MG63 (cell line): ENCODE data around the gene TEKTIP1. TPM values are rescaled to one million over a fixed set of nuclear protein-coding genes. Genes with fewer than 3 reads are reported as not detected.

Experiments
- DNase-seq: peaks from one replicate; pipeline ENCODE4 v3.0.0-alpha.2; 2020
- H3K27me3 ChIP-seq: fragments of 250-450 bp; sonication (Bioruptor Pico); 2 replicates; pipeline ENCODE4 v1.5.1; 2020; ENCODE audit warnings: mild to moderate bottlenecking, moderate library complexity
- H3K36me3 ChIP-seq: fragments of 250-450 bp; sonication (Bioruptor Pico); 2 replicates; pipeline ENCODE4 v1.5.1; 2020; ENCODE audit warnings: mild to moderate bottlenecking, moderate library complexity
- H3K4me3 ChIP-seq: fragments of 250-450 bp; sonication (Bioruptor Pico); 2 replicates; pipeline ENCODE4 v1.5.1; 2020; ENCODE audit warnings: mild to moderate bottlenecking, moderate library complexity
- H3K9me3 ChIP-seq: fragments of 250-450 bp; sonication (Bioruptor Pico); 2 replicates; pipeline ENCODE4 v1.5.1; 2020; ENCODE audit warnings: mild to moderate bottlenecking, moderate library complexity
- total RNA-seq: library from RNA; depleted of rRNA; stranded (reverse); fragments of >200 nt; shearing (Covaris generic); gene quantifications from 2 replicates; pipeline ENCODE4 v1.2.3, GENCODE V29; 2014; ENCODE audit warnings: low replicate concordance

TEKTIP1 gene
- total RNA-seq, 1 experiment from 2014 or later = not detected

- Histone ChIP-seq H3K9me3 (no peaks in the 10 kb centered on the region), H3K36me3 (no peaks in the 10 kb centered on the region; the same call in 1 of the 2 replicates), H3K27me3 (no peaks in the 10 kb centered on the region), H3K4me3 (no peak overlapping the region)
- no peak for DNase-seq
Measured at GRCh38 chr19:3543150-3544057, 4.4 kb downstream of the TEKTIP1 start.

GRCh38 chr19:3544058-3544376, 5.0 kb downstream of the TEKTIP1 start:
- Histone ChIP-seq H3K4me3 (no peak overlapping the region), H3K36me3 (no peaks in the 10 kb centered on the region; the same call in 1 of the 2 replicates), H3K9me3 (no peaks in the 10 kb centered on the region), H3K27me3 (no peaks in the 10 kb centered on the region)
- no peak for DNase-seq

DNA sequence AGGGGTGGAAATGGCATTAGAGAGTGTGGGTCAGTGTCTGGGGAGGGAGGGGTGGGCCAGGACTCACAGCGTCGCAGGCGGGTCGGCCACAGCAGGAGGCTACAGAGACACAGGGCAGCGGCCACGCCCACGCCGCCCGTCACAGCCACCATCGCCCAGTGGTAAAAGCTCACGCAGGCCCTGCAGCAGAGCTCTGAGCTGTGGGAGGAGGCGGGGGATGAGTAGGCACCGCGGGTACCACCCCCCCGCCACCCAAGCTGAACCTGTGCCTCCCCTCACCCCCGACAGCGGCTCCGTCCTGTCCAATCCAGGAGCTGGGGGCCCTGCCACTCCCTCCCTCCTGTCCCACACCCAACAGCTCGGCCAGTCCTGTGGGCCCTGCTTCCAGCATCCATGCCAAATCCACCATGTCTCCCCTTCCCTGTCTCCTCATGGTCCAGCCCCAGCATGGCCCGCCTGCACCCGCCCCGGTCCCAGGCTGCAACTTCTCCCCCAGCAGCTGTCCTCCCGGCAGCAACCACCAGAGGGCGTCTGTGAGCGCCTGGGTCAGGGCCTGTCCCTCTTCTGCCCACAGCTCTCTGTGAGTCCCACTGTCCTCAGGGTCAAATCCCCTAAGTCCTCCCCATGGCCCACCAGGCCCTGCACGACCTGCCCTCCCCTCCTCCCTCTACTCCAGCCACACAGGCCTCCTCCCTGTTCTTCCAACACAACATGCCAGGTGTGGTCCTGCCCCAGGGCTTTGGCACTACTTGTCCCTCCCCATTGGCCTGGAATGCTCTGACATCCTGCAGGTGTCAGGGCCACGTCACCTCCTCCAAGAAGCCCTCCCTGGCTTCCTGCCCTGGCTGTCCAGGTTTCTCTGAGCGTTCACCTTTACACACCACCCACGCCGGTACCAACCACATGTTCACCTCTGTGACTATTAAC, 6.0 kb downstream of the TEKTIP1 start:
- Histone ChIP-seq H3K27me3 (no peaks in the 10 kb centered on the region), H3K9me3 (no peaks in the 10 kb centered on the region), H3K4me3 (no peak overlapping the region), H3K36me3 (no peaks in the 10 kb centered on the region)
- DNase-seq = peak; percentile 52

DNA sequence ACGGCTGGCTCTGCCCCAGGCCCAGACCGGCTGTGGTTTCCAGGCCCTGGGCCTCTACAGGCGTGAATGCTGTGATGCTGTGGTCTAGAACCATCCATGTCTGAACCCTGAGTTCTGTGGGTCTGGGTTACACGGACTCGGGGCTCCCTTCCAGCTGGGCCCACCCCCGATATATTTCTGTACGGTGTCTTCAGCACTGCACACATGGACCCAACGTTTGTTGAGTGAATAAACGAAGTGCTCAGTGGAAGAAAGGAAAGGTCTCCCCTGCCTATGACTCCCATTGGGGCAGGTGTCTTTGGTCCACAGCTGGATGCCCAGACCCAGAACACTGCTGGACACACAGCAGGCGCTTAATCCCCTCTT, 6.7 kb downstream of the TEKTIP1 start:
- Histone ChIP-seq H3K9me3 (no peaks in the 10 kb centered on the region), H3K36me3 (no peaks in the 10 kb centered on the region), H3K4me3 (no peak overlapping the region), H3K27me3 (no peaks in the 10 kb centered on the region)
- DNase-seq = no peak

DNA sequence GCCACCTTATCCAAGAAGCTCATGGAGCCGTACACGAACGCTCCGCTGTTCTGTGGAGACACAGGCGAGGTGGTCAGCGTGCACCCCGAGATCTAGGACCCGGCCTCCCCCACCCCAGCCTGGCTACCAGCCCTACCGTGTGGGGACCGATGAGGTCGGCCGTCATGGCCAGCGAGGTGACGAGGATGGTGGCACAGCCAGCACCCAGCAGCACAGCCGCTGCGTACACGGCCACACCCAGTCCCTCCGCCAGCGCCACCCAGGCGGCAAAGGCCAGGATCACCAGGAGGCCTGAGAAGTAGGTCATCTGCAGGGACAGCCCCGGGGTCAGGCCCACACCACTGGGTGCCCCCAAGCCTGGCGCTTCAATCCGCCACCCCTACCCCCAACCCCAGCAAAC, 7.1 kb downstream of the TEKTIP1 start:
- no peaks in the 10 kb centered on the region for H3K36me3 ChIP-seq
- H3K9me3 ChIP-seq = no peaks in the 10 kb centered on the region
- H3K4me3 ChIP-seq = no peak overlapping the region
- no peaks in the 10 kb centered on the region for H3K27me3 ChIP-seq
- no peak for DNase-seq

GRCh38 chr19:3547301-3547731, 8.3 kb downstream of the TEKTIP1 start:
- no peaks in the 10 kb centered on the region for H3K9me3 ChIP-seq
- no peak overlapping the region for H3K4me3 ChIP-seq
- H3K36me3 ChIP-seq = no peaks in the 10 kb centered on the region
- DNase-seq = no peak
- H3K27me3 ChIP-seq = no peaks in the 10 kb centered on the region

DNA sequence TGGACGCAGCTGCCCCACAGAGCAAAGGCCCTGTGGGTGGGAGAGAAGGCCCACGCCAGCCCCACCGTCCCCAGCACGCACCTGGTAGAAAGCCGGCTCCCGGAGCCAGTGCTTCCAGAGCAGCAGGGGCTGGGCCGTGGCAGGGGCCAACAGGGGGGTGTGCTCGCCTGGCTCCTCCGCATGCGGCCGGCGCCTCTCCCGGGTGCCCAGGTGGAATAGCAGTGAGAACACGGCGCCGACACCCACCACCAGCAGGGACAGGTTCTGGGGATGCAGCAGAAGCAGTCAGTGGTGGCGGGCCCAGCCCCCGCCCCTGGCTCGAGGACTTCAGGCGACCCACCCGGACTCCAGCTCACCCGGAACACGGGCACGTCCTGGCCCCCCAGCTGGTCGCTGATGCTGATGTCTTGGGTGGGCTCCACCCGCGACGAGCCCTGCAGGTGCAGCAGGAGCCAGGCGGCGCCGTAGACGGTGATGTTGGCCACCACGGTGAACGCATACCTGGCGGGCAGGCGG, 8.9 kb downstream of the TEKTIP1 start:
- Histone ChIP-seq H3K36me3 (no peaks in the 10 kb centered on the region), H3K4me3 (no peak overlapping the region), H3K9me3 (no peaks in the 10 kb centered on the region), H3K27me3 (no peaks in the 10 kb centered on the region)
- no peak for DNase-seq

- DNase-seq = no peak
- no peaks in the 10 kb centered on the region for H3K9me3 ChIP-seq
- H3K36me3 ChIP-seq = no peaks in the 10 kb centered on the region
- H3K4me3 ChIP-seq = no peak overlapping the region
- no peaks in the 10 kb centered on the region for H3K27me3 ChIP-seq
Measured at GRCh38 chr19:3548606-3549005, 9.6 kb downstream of the TEKTIP1 start.

DNA sequence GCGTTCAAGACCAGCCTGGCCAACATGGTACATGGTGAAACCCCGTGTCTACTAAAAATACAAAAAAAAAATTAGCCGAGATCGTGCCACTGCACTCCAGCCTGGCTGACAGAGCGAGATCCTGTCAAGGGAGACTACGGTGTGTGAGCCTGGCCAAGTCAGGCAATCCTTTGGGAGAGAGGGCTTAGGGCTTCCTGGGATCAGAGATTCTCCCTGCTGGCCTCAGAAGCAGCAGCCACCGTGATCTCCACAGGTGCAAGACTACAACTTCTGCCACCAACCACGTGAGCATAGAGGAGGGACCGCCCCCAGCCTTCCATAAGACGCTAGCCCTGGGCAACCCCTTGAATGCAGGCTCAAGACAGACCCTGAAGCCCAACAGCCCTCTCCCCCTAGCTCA, 10.8 kb downstream of the TEKTIP1 start:
- H3K36me3 ChIP-seq = no peaks in the 10 kb centered on the region
- no peak for DNase-seq

GRCh38 chr19:3550947-3551791, 12.2 kb downstream of the TEKTIP1 start:
- DNase-seq = no peak
- Histone ChIP-seq H3K9me3 (no peaks in the 10 kb centered on the region), H3K4me3 (no peak overlapping the region), H3K36me3 (no peaks in the 10 kb centered on the region), H3K27me3 (no peaks in the 10 kb centered on the region)

More for the DNA sequence above, 10.8 kb downstream of the TEKTIP1 start:
- no peak overlapping the region for H3K4me3 ChIP-seq
- H3K27me3 ChIP-seq = no peaks in the 10 kb centered on the region
- H3K9me3 ChIP-seq = no peaks in the 10 kb centered on the region

DNA sequence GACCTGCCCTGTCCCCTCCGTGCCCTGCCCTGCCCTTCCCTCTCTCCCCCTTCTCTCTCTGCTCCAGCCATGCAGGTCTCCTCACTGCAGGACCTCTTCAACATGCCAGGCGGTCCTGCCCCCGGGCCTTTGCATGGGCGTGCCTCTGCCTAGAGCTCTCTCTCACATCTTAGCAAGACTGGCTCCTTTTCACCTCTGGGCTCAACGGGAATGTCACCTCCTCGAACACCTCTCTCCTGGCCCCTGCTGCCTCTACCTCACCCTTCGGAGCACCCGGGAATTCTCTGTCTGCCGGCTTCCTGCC, 12.8 kb downstream of the TEKTIP1 start:
- H3K9me3 ChIP-seq = no peaks in the 10 kb centered on the region
- no peaks in the 10 kb centered on the region for H3K36me3 ChIP-seq
- H3K27me3 ChIP-seq = no peaks in the 10 kb centered on the region
- no peak for DNase-seq
- no peak overlapping the region for H3K4me3 ChIP-seq

- H3K27me3 ChIP-seq = no peaks in the 10 kb centered on the region
- H3K36me3 ChIP-seq = no peaks in the 10 kb centered on the region
- no peaks in the 10 kb centered on the region for H3K9me3 ChIP-seq
- no peak overlapping the region for H3K4me3 ChIP-seq
- DNase-seq = no peak
Measured at GRCh38 chr19:3554254-3555083, 15.5 kb downstream of the TEKTIP1 start.

GRCh38 chr19:3555653-3556422, 16.9 kb downstream of the TEKTIP1 start:
- Histone ChIP-seq H3K36me3 (no peaks in the 10 kb centered on the region), H3K27me3 (no peaks in the 10 kb centered on the region), H3K9me3 (no peaks in the 10 kb centered on the region), H3K4me3 (peak overlapping the region; percentile 71)
- no peak for DNase-seq

DNA sequence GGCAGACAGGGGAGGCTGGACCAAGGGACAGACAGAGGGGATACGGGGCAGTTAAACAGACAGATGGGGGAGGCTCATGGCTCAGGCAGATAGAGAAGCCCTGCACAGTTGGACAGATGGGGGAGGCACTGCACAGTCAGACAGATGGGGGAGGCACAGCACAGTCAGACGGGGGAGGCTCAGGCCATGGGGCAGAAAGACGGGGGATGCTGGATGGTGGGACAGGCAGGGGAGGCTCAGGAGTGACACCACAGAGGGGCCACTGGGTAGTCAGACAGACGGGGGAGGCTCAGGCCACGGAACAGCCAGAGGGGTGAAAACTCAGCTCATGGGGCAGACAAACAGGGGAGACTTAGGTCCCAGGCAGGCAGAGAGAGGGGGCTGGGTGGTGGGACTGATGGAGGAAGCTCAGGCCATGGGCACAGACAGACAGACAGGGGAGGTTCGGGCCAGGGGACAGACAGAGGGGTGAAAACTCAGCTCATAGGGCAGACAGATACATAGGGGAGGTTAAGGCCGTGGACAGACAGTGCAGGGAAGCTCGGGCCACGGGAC, 17.5 kb downstream of the TEKTIP1 start:
- no peak for DNase-seq
- peak overlapping the region; percentile 71 for H3K4me3 ChIP-seq
- no peaks in the 10 kb centered on the region for H3K9me3 ChIP-seq
- H3K36me3 ChIP-seq = no peaks in the 10 kb centered on the region
- H3K27me3 ChIP-seq = no peaks in the 10 kb centered on the region

DNA sequence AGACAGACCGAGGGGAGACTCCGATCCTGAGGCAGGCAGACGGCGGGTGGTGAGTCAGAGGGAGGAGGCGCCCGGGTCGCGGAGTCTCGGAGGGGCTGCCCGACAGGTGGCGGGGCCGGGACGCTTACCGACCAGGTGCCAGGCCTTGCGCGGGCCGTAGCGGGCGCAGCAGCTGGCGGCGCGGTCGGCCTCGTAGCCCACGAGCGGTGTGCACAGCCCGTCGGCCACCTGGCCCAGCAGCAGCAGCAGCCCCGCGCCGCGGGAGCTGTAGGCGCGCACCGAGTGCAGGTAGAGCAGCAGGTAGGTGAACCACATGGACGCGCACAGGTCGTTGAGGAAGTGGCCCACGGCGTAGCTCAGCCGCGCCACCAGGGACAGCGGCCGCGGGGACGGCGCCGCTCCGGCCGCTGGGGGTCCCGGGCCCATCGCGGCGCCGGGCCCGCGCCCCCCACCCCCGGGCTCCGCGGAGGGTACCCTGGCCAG, 18.0 kb downstream of the TEKTIP1 start:
- peak; percentile 47 for DNase-seq
- Histone ChIP-seq H3K9me3 (no peaks in the 10 kb centered on the region), H3K36me3 (no peaks in the 10 kb centered on the region), H3K27me3 (no peaks in the 10 kb centered on the region), H3K4me3 (peak overlapping the region; percentile 71)
